ENCODE data around the gene ZNF555.

ZNF555 gene

GRCh38 chr19:2827022-2827421, 14.3 kb upstream of the ZNF555 start:
- no peak for ATAC-seq
- TF ChIP-seq CREB5 (CRISPR knock-in tag; IDR thresholded peaks at IDR 0.05; ENCODE audit: low read depth), result no peak
- no peak for TF ChIP-seq ZNF70 (CRISPR knock-in tag; IDR thresholded peaks at IDR 0.05)
- no peak for TF ChIP-seq BACH2 (CRISPR knock-in tag; IDR thresholded peaks at IDR 0.05; ENCODE audit: borderline replicate concordance)
- no peak for TF ChIP-seq ZFP3 (CRISPR knock-in tag; IDR thresholded peaks at IDR 0.05)
- TF ChIP-seq TSHZ2 (CRISPR knock-in tag; IDR thresholded peaks at IDR 0.05), result no peak
- TF ChIP-seq TCF4 (CRISPR knock-in tag; IDR thresholded peaks at IDR 0.05; ENCODE audit: borderline replicate concordance), result no peak
- TF ChIP-seq ZC3H10 (CRISPR knock-in tag; IDR thresholded peaks at IDR 0.05), result no peak
- TF ChIP-seq ZNF565 (CRISPR knock-in tag; conservative IDR thresholded peaks at IDR 0.05; ENCODE audit: low read depth), result no peak
- no peak for TF ChIP-seq OSR1 (CRISPR knock-in tag; IDR thresholded peaks at IDR 0.05)
- no peak for TF ChIP-seq GLIS3 (CRISPR knock-in tag; IDR thresholded peaks at IDR 0.05)
- no peak for TF ChIP-seq TOX (CRISPR knock-in tag; IDR thresholded peaks at IDR 0.05; ENCODE audit: borderline replicate concordance)
- no peak for TF ChIP-seq ESRRG (CRISPR knock-in tag; IDR thresholded peaks at IDR 0.05)
- TF ChIP-seq ARNTL (CRISPR knock-in tag; IDR thresholded peaks at IDR 0.05; ENCODE audit: borderline replicate concordance, low read depth), result no peak
- no peak for TF ChIP-seq ZFP30 (CRISPR knock-in tag; IDR thresholded peaks at IDR 0.05)
- no peak for TF ChIP-seq PATZ1 (CRISPR knock-in tag; IDR thresholded peaks at IDR 0.05; ENCODE audit: borderline replicate concordance)
- TF ChIP-seq ISL1 (CRISPR knock-in tag; IDR thresholded peaks at IDR 0.05), result no peak
- TF ChIP-seq SNAI2 (CRISPR knock-in tag; IDR thresholded peaks at IDR 0.05), result no peak
- no peak for TF ChIP-seq ZNF8 (CRISPR knock-in tag; IDR thresholded peaks at IDR 0.05)
- no peak for TF ChIP-seq PPARA (CRISPR knock-in tag; IDR thresholded peaks at IDR 0.05; ENCODE audit: borderline replicate concordance)
- TF ChIP-seq POU6F1 (CRISPR knock-in tag; IDR thresholded peaks at IDR 0.05; ENCODE audit: borderline replicate concordance, low read depth), result no peak

- no peak for TF ChIP-seq SNAI2 (CRISPR knock-in tag; IDR thresholded peaks at IDR 0.05)
- no peak for TF ChIP-seq OSR1 (CRISPR knock-in tag; IDR thresholded peaks at IDR 0.05)
- TF ChIP-seq ZNF565 (CRISPR knock-in tag; conservative IDR thresholded peaks at IDR 0.05; ENCODE audit: low read depth), result no peak
- no peak for TF ChIP-seq CREB5 (CRISPR knock-in tag; IDR thresholded peaks at IDR 0.05; ENCODE audit: low read depth)
- no peak for TF ChIP-seq ESRRG (CRISPR knock-in tag; IDR thresholded peaks at IDR 0.05)
- TF ChIP-seq TSHZ2 (CRISPR knock-in tag; IDR thresholded peaks at IDR 0.05), result no peak
- no peak for ATAC-seq
Observed at GRCh38 chr19:2827840-2828489, 13.3 kb upstream of the ZNF555 start.
